ENCODE measurements around the gene OR4D11.

DNA sequence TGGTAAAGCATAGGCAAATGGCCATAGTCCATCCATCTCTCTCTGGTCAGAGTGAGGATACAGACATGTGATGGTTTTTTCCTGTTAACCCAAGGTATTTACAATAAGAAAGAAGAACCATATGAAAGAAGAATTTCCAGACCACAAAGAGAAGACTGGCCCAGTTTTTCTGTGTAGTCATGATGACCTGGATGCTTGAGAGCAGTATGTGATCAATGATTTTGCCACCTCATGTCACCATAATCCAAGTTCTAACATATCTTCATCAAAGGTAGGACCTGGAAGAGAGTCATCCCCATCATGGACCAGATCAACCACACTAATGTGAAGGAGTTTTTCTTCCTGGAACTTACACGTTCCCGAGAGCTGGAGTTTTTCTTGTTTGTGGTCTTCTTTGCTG lies 46.7 kb upstream of the OR4D11 start, which contains the start of gene OR4D6:
- TF ChIP-seq NR2C2 (CRISPR knock-in tag; IDR thresholded peaks at IDR 0.05; ENCODE audit: borderline replicate concordance) (no peak), KAT2B (IDR thresholded peaks at IDR 0.05; ENCODE audit: borderline replicate concordance, low read depth, low read length) (no peak)
